ENCODE data around the gene CATSPERE. TPM values are rescaled to one million over a fixed set of nuclear protein-coding genes. Genes with fewer than 3 reads are reported as not detected.

Gene CATSPERE
- total RNA-seq, 4 donors from 2014 or later: 3.0 to 5.3 (median 3.6) TPM

- intact Hi-C loops (cut with DNase I): loop anchor here (2.0 kb wide), 1 partner anchor 191 kb away; no protein-coding TSS in a partner anchor
- TF ChIP-seq POLR2A (IDR thresholded peaks at IDR 0.05): no peak
- no peak for TF ChIP-seq CTCF (IDR thresholded peaks at IDR 0.05)
- Histone ChIP-seq H3K4me3 (replicated peaks in 1 of 3) (no peak overlapping the region), H3K4me1 (no peaks in the 10 kb centered on the region), H3K36me3 (no peaks in the 10 kb centered on the region), H3K27ac (no peak overlapping the region), H3K9me3 (no peaks in the 10 kb centered on the region), H3K27me3 (no peaks in the 10 kb centered on the region)
- 84 to 88% methylated on average over 6 of the region's 6 CpGs for WGBS, 2 donors
- no peak for DNase-seq
Measured at GRCh38 chr1:244605835-244606370, 144.8 kb downstream of the CATSPERE start.

GRCh38 chr1:244614113-244614836 is 153.2 kb downstream of the CATSPERE start:
- no peak for DNase-seq
- Histone ChIP-seq H3K27me3 (no peaks in the 10 kb centered on the region), H3K9me3 (no peaks in the 10 kb centered on the region), H3K4me1 (no peaks in the 10 kb centered on the region), H3K36me3 (no peaks in the 10 kb centered on the region), H3K4me3 (replicated peaks in 1 of 3) (no peak overlapping the region), H3K27ac (no peak overlapping the region)
- intact Hi-C loops (cut with DNase I): no loop called here
- 82 to 84% methylated on average over 9 of the region's 9 CpGs for WGBS, 2 donors
- TF ChIP-seq POLR2A (IDR thresholded peaks at IDR 0.05) (no peak), CTCF (IDR thresholded peaks at IDR 0.05) (no peak)

GRCh38 chr1:244614879-244615278 is 153.8 kb downstream of the CATSPERE start:
- TF ChIP-seq CTCF (IDR thresholded peaks at IDR 0.05): no peak
- TF ChIP-seq POLR2A (IDR thresholded peaks at IDR 0.05): no peak
- intact Hi-C loops (cut with DNase I): no loop called here
- no peak overlapping the region for H3K4me3 ChIP-seq (replicated peaks in 1 of 3)
- H3K4me1 ChIP-seq: no peaks in the 10 kb centered on the region
- H3K27me3 ChIP-seq: no peaks in the 10 kb centered on the region
- DNase-seq: no peak
- no peak overlapping the region for H3K27ac ChIP-seq
- H3K36me3 ChIP-seq: no peaks in the 10 kb centered on the region
- 47 to 54% methylated on average over 3 of the region's 3 CpGs for WGBS, 2 donors
- H3K9me3 ChIP-seq: no peaks in the 10 kb centered on the region

GRCh38 chr1:244615301-244615700 is 154.2 kb downstream of the CATSPERE start:
- Histone ChIP-seq H3K27me3 (no peaks in the 10 kb centered on the region), H3K4me1 (no peaks in the 10 kb centered on the region), H3K27ac (no peak overlapping the region), H3K36me3 (no peaks in the 10 kb centered on the region), H3K4me3 (replicated peaks in 1 of 3) (no peak overlapping the region), H3K9me3 (no peaks in the 10 kb centered on the region)
- TF ChIP-seq POLR2A (IDR thresholded peaks at IDR 0.05): no peak
- TF ChIP-seq CTCF (IDR thresholded peaks at IDR 0.05): no peak
- intact Hi-C loops (cut with DNase I): no loop called here
- DNase-seq: no peak
- 87 to 94% methylated on average over 6 of the region's 6 CpGs for WGBS, 2 donors

- WGBS, 2 donors: 87 to 91% methylated on average over 4 of the region's 4 CpGs
- Histone ChIP-seq H3K36me3 (no peaks in the 10 kb centered on the region), H3K9me3 (no peaks in the 10 kb centered on the region), H3K27me3 (no peaks in the 10 kb centered on the region), H3K4me1 (no peaks in the 10 kb centered on the region), H3K4me3 (replicated peaks in 1 of 3) (no peak overlapping the region), H3K27ac (no peak overlapping the region)
- TF ChIP-seq CTCF (IDR thresholded peaks at IDR 0.05): no peak
- intact Hi-C loops (cut with DNase I): no loop called here
- DNase-seq: no peak
Measured at GRCh38 chr1:244626709-244627108, 165.6 kb downstream of the CATSPERE start.
